Stimulated activated CD4-positive, alpha-beta T cell treated with anti-CD3 and anti-CD28 coated beads, Interleukin-12 subunit alpha, Interleukin-12 subunit beta, amount 100 ng/mL, for 4 hours (primary cell): Measurements from ENCODE around the gene APOBEC3H.

ENCODE experiments used
- DNase-seq: peaks from one replicate; pipeline ENCODE4 v3.0.0-alpha.2; 2020

APOBEC3H gene

GRCh38 chr22:39114112-39114511 lies 17.1 kb downstream of the APOBEC3H start:
- no peak for DNase-seq

GRCh38 chr22:39115570-39115969 lies 18.5 kb downstream of the APOBEC3H start:
- DNase-seq: no peak

- no peak for DNase-seq
Measured at GRCh38 chr22:39115977-39116621, 19.1 kb downstream of the APOBEC3H start.

GRCh38 chr22:39117585-39118191 lies 20.6 kb downstream of the APOBEC3H start:
- peak; percentile 58 for DNase-seq

GRCh38 chr22:39120983-39121382 lies 23.9 kb downstream of the APOBEC3H start:
- no peak for DNase-seq

- DNase-seq: no peak
Measured at GRCh38 chr22:39122772-39123470, 25.9 kb downstream of the APOBEC3H start.

- no peak for DNase-seq
Measured at GRCh38 chr22:39123751-39124581, 26.9 kb downstream of the APOBEC3H start.

GRCh38 chr22:39125622-39126021 lies 28.6 kb downstream of the APOBEC3H start:
- no peak for DNase-seq

GRCh38 chr22:39128508-39128907 lies 31.5 kb downstream of the APOBEC3H start:
- DNase-seq: no peak

- no peak for DNase-seq
Measured at GRCh38 chr22:39129081-39129480, 32.0 kb downstream of the APOBEC3H start.

GRCh38 chr22:39129746-39130145 lies 32.7 kb downstream of the APOBEC3H start:
- no peak for DNase-seq

GRCh38 chr22:39130152-39130704 lies 33.2 kb downstream of the APOBEC3H start:
- no peak for DNase-seq

- DNase-seq: no peak
Measured at GRCh38 chr22:39130892-39131855, 34.1 kb downstream of the APOBEC3H start.

GRCh38 chr22:39132281-39132680 lies 35.2 kb downstream of the APOBEC3H start:
- DNase-seq: no peak

GRCh38 chr22:39132871-39133524 lies 36.0 kb downstream of the APOBEC3H start:
- DNase-seq: no peak

GRCh38 chr22:39133871-39134270 lies 36.8 kb downstream of the APOBEC3H start:
- DNase-seq: no peak

GRCh38 chr22:39134366-39135091 lies 37.5 kb downstream of the APOBEC3H start:
- DNase-seq: no peak

- no peak for DNase-seq
Measured at GRCh38 chr22:39135092-39135896, 38.2 kb downstream of the APOBEC3H start.

GRCh38 chr22:39136317-39136716 lies 39.3 kb downstream of the APOBEC3H start:
- no peak for DNase-seq
